K562 (cell line): ENCODE data around the gene IPCEF1.

Experiments used
- CHD2 ChIP-seq: IDR thresholded peaks from 2 replicates; pipeline ENCODE4 v1.6.1; 2011; ENCODE audit warnings: low read depth, low read length
- CREB1 ChIP-seq, 2 experiments: sonication (generic) in 1 of 2; formaldehyde crosslinking in 1 of 2; IDR thresholded peaks; 2 replicates each; pipeline versions ENCODE4 v1.6.1 to v1.8.0; 2012 to 2022; ENCODE audit warnings: inconsistent platforms in 1 of 2, mild to moderate bottlenecking in 1 of 2, missing genetic modification reagents in 1 of 2, moderate library complexity in 1 of 2
- DEAF1 ChIP-seq: fragments of 450-650 bp; formaldehyde crosslinking; IDR thresholded peaks from 2 replicates; pipeline ENCODE4 v1.4.0; 2020; ENCODE audit warnings: mild to moderate bottlenecking, moderate library complexity
- ELK1 ChIP-seq: sonication (generic); formaldehyde crosslinking; IDR thresholded peaks from 2 replicates; pipeline ENCODE4 v1.8.1; 2022; ENCODE audit warnings: missing genetic modification reagents
- EZH2 ChIP-seq: IDR thresholded peaks from 2 replicates; pipeline ENCODE4 v1.6.1; 2012; ENCODE audit warnings: low read depth, mild to moderate bottlenecking, inconsistent platforms, low read length, borderline replicate concordance
- HMGXB4 ChIP-seq: sonication (generic); formaldehyde crosslinking; IDR thresholded peaks from 2 replicates; pipeline ENCODE4 v1.8.1; 2023; ENCODE audit warnings: mild to moderate bottlenecking, missing genetic modification reagents
- MXI1 ChIP-seq: IDR thresholded peaks from 2 replicates; pipeline ENCODE4 v1.6.1; 2011; ENCODE audit warnings: low read depth, mild to moderate bottlenecking, improper control_type of control experiment, low read length
- POLR2AphosphoS5 ChIP-seq: IDR thresholded peaks from 2 replicates; pipeline ENCODE4 v1.6.1; 2011; ENCODE audit warnings: mild to moderate bottlenecking, low read depth, low read length, moderate library complexity; ENCODE audit not compliant: control insufficient read depth, insufficient read depth
- SREBF1 ChIP-seq: fragments of 150-350 bp; IDR thresholded peaks from 2 replicates; pipeline ENCODE4 v1.6.1; 2014; ENCODE audit warnings: antibody characterized with exemption, low read depth, low read length, borderline replicate concordance
- USF2 ChIP-seq: sonication (generic); formaldehyde crosslinking; IDR thresholded peaks from 2 replicates; pipeline ENCODE4 v1.5.0; 2020; ENCODE audit warnings: missing genetic modification reagents
- ZNF347 ChIP-seq: fragments of 450-650 bp; formaldehyde crosslinking; IDR thresholded peaks from 2 replicates; pipeline ENCODE4 v1.4.0; 2020; ENCODE audit warnings: low read depth, mild to moderate bottlenecking, moderate library complexity
- ZNF75A ChIP-seq: fragments of 450-650 bp; formaldehyde crosslinking; IDR thresholded peaks from 2 replicates; pipeline ENCODE4 v1.4.0; 2020; ENCODE audit warnings: mild to moderate bottlenecking

- TF ChIP-seq USF2 (CRISPR knock-in tag) (no peak), EZH2 (no peak), CREB1 (IDR thresholded peaks at IDR 0.05) (no peak), CREB1 (CRISPR knock-in tag; IDR thresholded peaks at IDR 0.05) (no peak), DEAF1 (CRISPR knock-in tag) (no peak), ZNF75A (CRISPR knock-in tag) (no peak), SREBF1 (no peak), CHD2 (no peak), HMGXB4 (no peak), ELK1 (CRISPR knock-in tag) (no peak), ZNF347 (no peak), POLR2AphosphoS5 (no peak), MXI1 (no peak)
These were observed at the start of gene IPCEF1 for GRCh38 chr6:154356690-154357089.
